Psoas muscle (tissue), 8 donors: Measurements from ENCODE around the gene CLRN1. TPM values are rescaled to one million over a fixed set of nuclear protein-coding genes. Genes with fewer than 3 reads are reported as not detected.

Experiments
- ATAC-seq, 4 donors: fragments of 200-7000 bp; cut with Tn5 transposase; one replicate each; pipeline ENCODE4 v1.9.1; 2020; ENCODE audit warnings: moderate library complexity in 3 of 4, mild to moderate bottlenecking in 2 of 4
- DNase-seq, 2 donors: peaks; one replicate each; pipeline ENCODE4 v3.0.0-alpha.2; 2020
- H3K27ac ChIP-seq: fragments of 200-600 bp; one replicate; pipeline ENCODE4 v1.8.0; 2022
- H3K27me3 ChIP-seq, 3 donors: fragments of 200-600 bp in 1 of 3; one replicate each; pipeline versions ENCODE4 v1.6.1 to v1.8.0; 2013 to 2022; ENCODE audit warnings: low read length in 2 of 3, mild to moderate bottlenecking in 2 of 3, moderate library complexity in 1 of 3; ENCODE audit not compliant: insufficient read depth in 3 of 3
- H3K36me3 ChIP-seq, 2 donors: fragments of 200-600 bp in 1 of 2; one replicate each; pipeline versions ENCODE4 v1.6.1 to v1.8.0; 2013 to 2022; ENCODE audit warnings: low read depth in 1 of 2, mild to moderate bottlenecking in 1 of 2, moderate library complexity in 1 of 2; ENCODE audit not compliant: insufficient read depth in 1 of 2
- H3K4me1 ChIP-seq: fragments of 200-600 bp; one replicate; pipeline ENCODE4 v1.8.0; 2022
- H3K4me3 ChIP-seq: fragments of 200-600 bp; one replicate; pipeline ENCODE4 v1.8.0; 2022; ENCODE audit warnings: mild to moderate bottlenecking
- H3K9me3 ChIP-seq: fragments of 200-600 bp; one replicate; pipeline ENCODE4 v1.8.0; 2022
- CTCF ChIP-seq: fragments of 200-600 bp; IDR thresholded peaks from one replicate; pipeline ENCODE4 v1.8.0; 2022; ENCODE audit warnings: antibody characterized with exemption
- WGBS, 3 donors: extraction: QIAGEN DNeasy Blood & Tissue Kit; methylation state at CpG; one replicate each; pipeline versions ENCODE4 v1.1.6 to v1.1.7; 2013; 5-methylcytosine and 5-hydroxymethylcytosine counted together
- intact Hi-C, 2 donors: fragments of 100-400 bp; cut with DNase I; formaldehyde crosslinking; loops; one replicate each; pipeline versions ENCODE4 v1.11.0 to v1.14.2; 2022
- long read RNA-seq, 2 donors: library from polyadenylated mRNA; unstranded; transcript quantifications; one replicate each; pipeline ENCODE4 v2.0.0, GENCODE V29; 2021
- polyA plus RNA-seq, 3 donors: library from polyadenylated mRNA; stranded (reverse); fragments of 200-250 nt; gene quantifications; one replicate each; pipeline ENCODE4 v1.2.3, GENCODE V29; 2013
- total RNA-seq, 4 donors: library from RNA; stranded (reverse); fragmentation: NEBNext Ultra II Directional in 2 of 4; extraction: Animal tissue kit (Norgen Biotek cat#: 25700) in 2 of 4; gene quantifications; one replicate each; pipeline versions ENCODE4 v1.2.1 to v1.2.4, GENCODE V29; 2021 to 2023
- donor health status: healthy with polysubstance abuse.
- donor health status: DM: no; HTN: no; CAD: no; lungs with moderate emphysema.
- donor health status: Bipolar disorder and iron deficiency.
- donor health status: healthy.
- donor health status: DM: yes; HTN: yes; CAD: no.
- donor health status: DM: no; HTN: no; CAD: no.
- donor health status: DM: no; HTN: no; CAD: no.
- donor health status: DM: yes; HTN: yes; CAD: no.

Gene CLRN1
- total RNA-seq (not detected), polyA plus RNA-seq (not detected)
- long read RNA-seq, donor 1, result 0 reads
- long read RNA-seq, donor 2, result 0 reads

- ATAC-seq (no peak), DNase-seq (no peak)
- no peak for TF ChIP-seq CTCF
- no peaks in the 10 kb centered on the region for H3K9me3 ChIP-seq
- 35 to 39% (median 36%) methylated on average over 18 of the region's 18 CpGs for WGBS, 3 donors
- intact Hi-C loops, result no loop called here
- H3K27me3 ChIP-seq, result no peaks in the 10 kb centered on the region
- no peak within 1 kb of the TSS for H3K4me3 ChIP-seq
- H3K27ac ChIP-seq, result no peak within 1 kb of the TSS
- H3K4me1 ChIP-seq, result no peaks in the 10 kb centered on the region
- H3K36me3 ChIP-seq, result no peaks in the 10 kb centered on the region
These were observed at the start of gene CLRN1 for GRCh38 chr3:150972366-150973071. Gene CLRN1 (minus strand): TSS chr3:150972727. CDS start chr3:150972708, 19 bp downstream.

GRCh38 chr3:151016478-151016795 lies 43.9 kb upstream of the CLRN1 start:
- Histone ChIP-seq H3K27ac (no peak overlapping the region), H3K4me1 (no peaks in the 10 kb centered on the region), H3K27me3 (no peaks in the 10 kb centered on the region), H3K9me3 (no peaks in the 10 kb centered on the region), H3K36me3 (no peaks in the 10 kb centered on the region), H3K4me3 (no peak overlapping the region)
- TF ChIP-seq CTCF, result no peak
- 71 to 74% (median 73%) methylated on average over 2 of the region's 2 CpGs for WGBS, 3 donors
- intact Hi-C loops, result no loop called here
- ATAC-seq, result no peak
- no peak for DNase-seq

- Histone ChIP-seq H3K27ac (no peak overlapping the region), H3K4me1 (no peaks in the 10 kb centered on the region), H3K36me3 (no peaks in the 10 kb centered on the region), H3K27me3 (no peaks in the 10 kb centered on the region), H3K9me3 (no peaks in the 10 kb centered on the region), H3K4me3 (no peak overlapping the region)
- 59 to 68% (median 61%) methylated on average over 3 of the region's 3 CpGs for WGBS, 3 donors
- DNase-seq (no peak), ATAC-seq (no peak)
- intact Hi-C loops, result no loop called here
- no peak for TF ChIP-seq CTCF
These were observed 43.4 kb upstream of the CLRN1 start for GRCh38 chr3:151015767-151016477.

GRCh38 chr3:151015181-151015580 lies 42.7 kb upstream of the CLRN1 start:
- Histone ChIP-seq H3K4me1 (no peaks in the 10 kb centered on the region), H3K36me3 (no peaks in the 10 kb centered on the region), H3K27ac (no peak overlapping the region), H3K27me3 (no peaks in the 10 kb centered on the region), H3K4me3 (no peak overlapping the region), H3K9me3 (no peaks in the 10 kb centered on the region)
- no peak for TF ChIP-seq CTCF
- DNase-seq, result no peak
- no peak for ATAC-seq
- intact Hi-C loops, result no loop called here
- 86 to 92% (median 90%) methylated on average over 5 of the region's 5 CpGs for WGBS, 3 donors
